A549 (cell line): ENCODE results near the gene DAB1.

ENCODE experiments used
- BHLHE40 ChIP-seq: IDR thresholded peaks from 2 replicates; pipeline ENCODE4 v1.6.1; 2012; ENCODE audit warnings: low read depth, low read length, inconsistent platforms
- CTCF ChIP-seq: fragments of >200 bp; sonication (Bioruptor Twin); formaldehyde crosslinking; IDR thresholded peaks from 3 replicates; pipeline ENCODE4 v1.5.1; 2016
- EHF ChIP-seq: fragments of 250-450 bp; sonication (Bioruptor Pico); IDR thresholded peaks from 2 replicates; pipeline ENCODE4 v1.5.0; 2020; ENCODE audit warnings: mild to moderate bottlenecking
- ELK1 ChIP-seq: fragments of 150-350 bp; IDR thresholded peaks from 2 replicates; pipeline ENCODE4 v1.6.1; 2014; ENCODE audit warnings: low read depth, mild to moderate bottlenecking, low read length
- EP300 ChIP-seq, 2 experiments: fragments of >200 bp; sonication (Bioruptor Twin); formaldehyde crosslinking; IDR thresholded peaks; 2 replicates in 1 of 2; 3 replicates in 1 of 2; pipeline ENCODE4 v1.6.1; 2016 to 2017
- ESRRA ChIP-seq: fragments of 150-350 bp; IDR thresholded peaks from 2 replicates; pipeline ENCODE4 v1.6.1; 2014; ENCODE audit warnings: mild to moderate bottlenecking, low read length, borderline replicate concordance
- HES2 ChIP-seq: fragments of >200 bp; sonication (Bioruptor Twin); formaldehyde crosslinking; IDR thresholded peaks from 2 replicates; pipeline ENCODE4 v1.6.1; 2016
- MAX ChIP-seq: IDR thresholded peaks from 2 replicates; pipeline ENCODE4 v1.6.1; 2012
- NR3C1 ChIP-seq: fragments of >200 bp; sonication (Bioruptor Twin); formaldehyde crosslinking; IDR thresholded peaks from 3 replicates; pipeline ENCODE4 v1.6.1; 2017
- REST ChIP-seq: fragments of 200-600 bp; sonication (generic); IDR thresholded peaks from 2 replicates; pipeline ENCODE4 v1.6.1; 2016; ENCODE audit warnings: antibody characterized with exemption, mild to moderate bottlenecking, moderate library complexity
- RNF2 ChIP-seq: fragments of 200-600 bp; sonication (generic); IDR thresholded peaks from 2 replicates; pipeline ENCODE4 v1.6.1; 2016; ENCODE audit warnings: low read depth, mild to moderate bottlenecking, antibody characterized with exemption, moderate library complexity, borderline replicate concordance

- TF ChIP-seq MAX (no peak), RNF2 (no peak), BHLHE40 (no peak), REST (no peak), CTCF (no peak), EHF (CRISPR knock-in tag) (no peak), ELK1 (no peak), ESRRA (no peak), EP300 (IDR thresholded peaks at IDR 0.05) (no peak), NR3C1 (no peak), HES2 (no peak)
These were observed 453.6 kb downstream of the DAB1 start for GRCh38 chr1:56970280-56970679.
